ENCODE measurements around the gene HARBI1. TPM values are rescaled to one million over a fixed set of nuclear protein-coding genes. Genes with fewer than 3 reads are reported as not detected.

Gene HARBI1
- total RNA-seq, 4 donors from 2014 or later: 2.5 to 7.5 (median 3.6) TPM

DNA sequence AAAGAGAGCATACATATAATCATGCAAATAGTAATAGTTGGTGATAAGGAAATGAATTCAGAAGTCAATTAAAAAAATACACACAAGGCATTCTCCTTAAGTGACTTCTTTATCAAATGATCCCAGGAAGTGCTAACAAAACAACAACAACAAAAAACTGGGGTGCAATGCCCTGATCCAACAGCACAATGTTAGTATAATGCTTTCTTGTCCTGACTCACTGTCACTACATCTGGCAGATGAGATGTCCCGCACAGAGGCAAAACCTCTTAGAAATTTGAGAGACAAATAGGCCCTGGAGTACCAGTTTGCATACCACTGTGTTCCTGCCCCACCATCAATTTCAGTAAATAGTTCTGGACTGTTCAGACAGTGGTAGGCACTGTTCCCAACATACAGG is 12.2 kb downstream of the HARBI1 start:
- TF ChIP-seq, protein P1, sequence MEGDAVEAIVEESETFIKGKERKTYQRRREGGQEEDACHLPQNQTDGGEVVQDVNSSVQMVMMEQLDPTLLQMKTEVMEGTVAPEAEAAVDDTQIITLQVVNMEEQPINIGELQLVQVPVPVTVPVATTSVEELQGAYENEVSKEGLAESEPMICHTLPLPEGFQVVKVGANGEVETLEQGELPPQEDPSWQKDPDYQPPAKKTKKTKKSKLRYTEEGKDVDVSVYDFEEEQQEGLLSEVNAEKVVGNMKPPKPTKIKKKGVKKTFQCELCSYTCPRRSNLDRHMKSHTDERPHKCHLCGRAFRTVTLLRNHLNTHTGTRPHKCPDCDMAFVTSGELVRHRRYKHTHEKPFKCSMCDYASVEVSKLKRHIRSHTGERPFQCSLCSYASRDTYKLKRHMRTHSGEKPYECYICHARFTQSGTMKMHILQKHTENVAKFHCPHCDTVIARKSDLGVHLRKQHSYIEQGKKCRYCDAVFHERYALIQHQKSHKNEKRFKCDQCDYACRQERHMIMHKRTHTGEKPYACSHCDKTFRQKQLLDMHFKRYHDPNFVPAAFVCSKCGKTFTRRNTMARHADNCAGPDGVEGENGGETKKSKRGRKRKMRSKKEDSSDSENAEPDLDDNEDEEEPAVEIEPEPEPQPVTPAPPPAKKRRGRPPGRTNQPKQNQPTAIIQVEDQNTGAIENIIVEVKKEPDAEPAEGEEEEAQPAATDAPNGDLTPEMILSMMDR (IDR thresholded peaks at IDR 0.05; ENCODE audit: low read depth): no peak

DNA sequence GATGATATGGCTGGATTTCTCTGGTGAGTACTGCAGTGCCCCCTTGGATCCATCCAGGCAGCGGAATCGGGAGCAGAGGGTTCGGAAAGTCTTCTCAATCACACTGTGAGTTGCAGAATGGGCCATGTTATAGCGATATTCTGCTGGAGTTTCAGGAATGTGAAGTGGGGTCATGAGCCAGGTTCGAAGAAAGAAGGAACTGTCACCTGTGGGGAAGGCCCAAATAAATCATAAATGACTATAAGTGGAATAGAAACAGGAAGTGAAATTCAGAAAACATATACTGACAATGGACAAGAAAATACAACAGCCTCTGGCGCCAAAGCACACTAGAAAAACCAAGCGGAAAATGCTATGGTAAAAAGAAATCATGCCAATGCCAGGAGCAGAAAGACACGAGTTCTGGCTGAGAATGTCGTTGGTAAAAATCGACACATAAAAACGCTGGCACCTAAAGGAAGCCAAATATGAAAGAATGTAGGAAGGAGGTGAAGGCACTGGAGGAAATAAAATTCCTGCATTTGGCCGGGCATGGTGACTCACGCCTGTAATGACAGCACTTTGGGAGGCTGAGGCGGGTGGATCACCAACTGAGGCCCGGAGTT is 13.2 kb downstream of the HARBI1 start:
- TF ChIP-seq, protein P1 (IDR thresholded peaks at IDR 0.05; ENCODE audit: low read depth): no peak

DNA sequence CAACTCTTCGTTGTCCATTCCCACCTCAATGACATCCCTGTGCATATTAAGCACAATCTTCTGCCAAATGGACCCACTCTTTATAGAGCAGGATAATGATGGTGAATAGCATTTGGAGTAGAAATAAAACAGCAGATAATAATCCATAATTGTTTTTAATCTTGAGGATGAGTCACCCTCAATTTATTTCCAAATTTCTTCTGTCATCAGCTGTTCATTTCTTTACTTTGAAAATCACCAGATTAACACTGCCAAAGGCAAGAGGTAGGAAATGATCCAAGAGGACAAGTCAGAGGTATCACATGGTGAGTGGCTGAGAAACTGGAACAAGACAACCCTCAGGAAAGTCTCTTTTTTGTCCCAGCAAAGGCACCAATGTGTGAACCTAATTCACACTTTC is 15.9 kb downstream of the HARBI1 start:
- TF ChIP-seq, protein P1 (IDR thresholded peaks at IDR 0.05; ENCODE audit: low read depth): no peak

DNA sequence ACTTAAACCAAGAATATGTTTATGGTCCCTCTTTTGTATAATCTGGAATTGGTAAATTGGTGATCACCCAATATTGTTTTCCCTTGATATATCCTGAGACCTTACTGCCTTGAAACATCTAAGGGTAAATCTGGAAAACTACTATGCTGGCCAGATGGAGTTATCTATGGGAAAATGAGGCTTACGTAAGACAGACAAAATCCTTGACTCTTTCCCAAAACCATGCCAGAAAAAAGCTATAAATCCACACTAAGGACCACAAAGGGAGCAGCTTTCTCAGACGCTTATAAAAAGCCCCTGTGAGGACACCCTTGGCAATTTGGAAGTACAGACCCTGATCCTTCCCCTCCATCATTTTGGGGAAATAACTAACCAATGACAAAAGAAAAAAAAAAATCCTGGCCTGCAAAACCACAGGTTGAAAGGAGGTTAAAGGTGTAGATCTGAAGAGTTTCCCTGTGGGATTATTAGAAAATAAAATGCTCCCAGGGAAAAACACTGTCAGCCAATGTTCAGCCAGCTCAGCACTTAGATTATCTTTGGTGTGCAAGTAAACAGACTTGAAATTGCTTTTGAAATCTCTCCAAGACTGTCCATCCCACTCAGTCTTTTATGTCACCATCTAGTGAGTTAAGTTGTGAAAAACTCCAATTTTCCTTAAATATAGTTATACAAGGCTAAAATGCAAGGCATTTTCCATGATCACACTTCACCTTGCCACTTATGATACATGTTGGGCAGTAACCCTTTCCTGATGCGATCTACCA is 16.6 kb downstream of the HARBI1 start:
- TF ChIP-seq, protein P1 (IDR thresholded peaks at IDR 0.05; ENCODE audit: low read depth): no peak

DNA sequence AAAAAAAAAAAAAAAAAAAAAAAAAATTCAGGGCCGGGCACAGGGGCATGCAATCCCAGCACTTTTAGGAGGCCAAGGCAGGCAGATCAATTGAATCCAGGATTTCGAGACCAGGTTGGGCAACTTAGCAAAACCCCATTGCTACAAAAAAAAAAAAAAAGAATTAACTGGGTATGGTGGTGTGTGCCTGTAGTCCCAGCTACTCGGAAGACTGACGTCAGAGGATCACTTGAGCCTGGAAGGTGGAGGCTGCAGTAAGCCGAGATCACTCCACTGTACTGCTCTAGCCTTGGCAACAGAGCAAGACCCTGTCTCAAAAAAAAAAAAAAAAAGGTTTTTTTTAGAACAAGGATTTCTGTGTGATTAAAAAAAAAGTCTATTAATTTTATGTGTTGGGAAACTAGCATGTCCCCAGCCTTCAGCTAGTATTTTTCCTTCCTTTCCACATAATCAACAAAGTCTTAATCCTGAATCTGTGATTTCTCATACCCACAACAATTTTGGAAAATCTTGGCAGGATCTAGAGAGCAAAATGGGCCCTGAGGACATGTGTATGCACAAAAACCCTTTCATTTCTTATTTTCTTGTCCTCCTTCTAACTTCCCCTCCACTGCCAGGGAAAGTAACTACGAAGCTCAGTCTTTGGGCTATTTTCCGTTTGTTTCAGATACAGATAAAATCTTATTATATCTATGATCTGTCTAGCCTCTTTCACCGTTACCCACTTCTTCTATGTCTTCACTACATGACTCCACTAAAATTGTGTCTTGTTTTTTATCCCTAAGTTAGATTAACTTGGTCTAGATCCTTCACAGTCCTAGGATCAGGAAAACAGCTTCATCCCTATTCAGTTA is 17.5 kb downstream of the HARBI1 start:
- TF ChIP-seq, protein P1 (IDR thresholded peaks at IDR 0.05; ENCODE audit: low read depth): no peak

DNA sequence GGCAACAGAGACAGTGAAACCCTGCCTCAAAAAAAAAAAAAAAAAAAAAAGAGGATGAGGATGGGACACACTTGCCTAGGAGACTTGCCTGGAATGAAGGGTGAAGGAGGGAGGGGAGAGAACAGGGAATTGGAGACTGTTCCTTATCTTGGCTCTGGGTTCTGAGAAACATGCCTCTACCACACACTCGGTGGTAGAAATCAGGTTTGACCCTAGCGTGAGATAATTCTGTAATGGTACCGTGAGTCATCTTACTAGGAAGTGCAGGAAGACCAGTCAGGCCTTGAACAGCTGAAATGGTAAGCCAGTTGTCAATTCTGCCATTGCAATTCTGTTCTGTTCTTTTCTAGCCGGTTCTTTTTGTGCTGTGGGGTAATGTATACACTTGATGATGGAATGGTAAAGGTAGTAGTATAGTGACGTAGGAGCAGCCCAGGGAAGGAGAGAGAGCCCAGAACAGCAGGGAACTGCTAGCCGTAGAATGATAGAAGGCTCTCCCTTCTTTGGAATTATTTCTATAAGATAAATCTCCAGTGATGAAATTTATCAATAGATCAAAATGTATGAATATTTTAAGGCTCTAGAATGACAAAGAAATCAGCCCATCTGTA is 19.3 kb downstream of the HARBI1 start:
- TF ChIP-seq, protein P1 (IDR thresholded peaks at IDR 0.05; ENCODE audit: low read depth): no peak
